Heart left ventricle (tissue), 13 donors: ENCODE results near the gene EYA4.

Experiments
- CTCF ChIP-seq, 12 donors: fragments of 200-600 bp; sonication (generic) in 4 of 12; IDR thresholded peaks; one replicate each; pipeline versions ENCODE4 v1.5.0 to v1.8.0; 2018 to 2022; ENCODE audit warnings: antibody characterized with exemption in 12 of 12, mild to moderate bottlenecking in 5 of 12
- POLR2A ChIP-seq, 2 donors: fragments of 450-650 bp; IDR thresholded peaks; one replicate each; pipeline ENCODE4 v1.6.1; 2017; ENCODE audit warnings: antibody characterized with exemption in 2 of 2, mild to moderate bottlenecking in 2 of 2, moderate library complexity in 2 of 2
- donor health status: ischemic (EF 13 %, LVEDD 7.1; RV severe dilation, severe dysfunction).
- donor health status: DM: no; HTN: yes; CAD: no.
- donor health status: DM: no; HTN: no; CAD: no.
- donor health status: ischemic (EF 25% LVEDD 6.9; RV normal size, moderate dysfunction).
- donor health status: ischemic (EF 25% LVEDD 5.7; RV mildly dilated, moderate dysfunction).
- donor health status: ischemic (EF 35%, LVEDD 5.7; RV mildly dilated, moderate dysfunction).
- donor health status: nonischemic (EF 11% LVEDD 7.7; RV severe dilation, severe dysfunction).
- donor health status: DM: yes; HTN: yes; CAD: no.
- donor health status: PGD.
- donor health status: ischemic (EF 29% LVEDD 5.4; RV normal size, mild dysfunction).
- donor health status: nonischemic (EF 23%, LVEDD 6.1; RV moderate dilation, normal function).

DNA sequence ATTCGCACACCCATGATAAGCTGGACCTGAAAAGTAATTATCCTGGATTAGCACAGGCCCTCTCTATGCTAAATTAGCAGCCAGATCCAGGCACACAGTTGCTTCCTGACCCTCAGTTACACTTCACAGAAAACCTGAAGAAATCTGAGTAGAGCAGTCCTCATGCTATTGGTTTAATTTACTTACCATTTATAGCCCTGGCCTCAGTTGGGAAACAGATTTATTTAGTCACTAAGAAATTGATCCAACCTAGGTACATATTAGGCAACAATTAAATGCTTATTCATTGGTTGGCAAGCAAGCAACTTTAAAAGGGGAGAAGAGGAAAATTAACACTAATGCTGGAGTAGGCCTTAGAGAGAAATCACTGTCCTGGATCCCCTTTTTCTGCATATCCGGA lies 15.6 kb upstream of the EYA4 start:
- no peak for TF ChIP-seq CTCF (IDR thresholded peaks at IDR 0.05)
- TF ChIP-seq POLR2A (IDR thresholded peaks at IDR 0.05): no peak
